Measurements from ENCODE around the gene WASHC2A.
"Not testable (repeated sequence)": the region's sequence is repeated elsewhere in the genome, so short reads cannot be mapped to it uniquely, and the experiment has no call there.

- not testable (repeated sequence) for TF ChIP-seq CTCF (IDR thresholded peaks at IDR 0.05); POLR2AphosphoS5 (IDR thresholded peaks at IDR 0.05; ENCODE audit: insufficient read depth in 1 of 2, low read depth in 1 of 2); POLR2A (IDR thresholded peaks at IDR 0.05)
Observed at GRCh38 chr10:50020451-50021024, 47.2 kb upstream of the WASHC2A start.
